ENCODE measurements around the gene PIKFYVE.

GRCh38 chr2:208265801-208266552, at the start of gene PIKFYVE:
- TF ChIP-seq CTCF (conservative IDR thresholded peaks at IDR 0.05 in 1 of 2, IDR thresholded peaks at IDR 0.05 in 1 of 2; ENCODE audit: low read depth in 1 of 2, low read length in 2 of 2), result no peak
- no peak for TF ChIP-seq EZH2 (IDR thresholded peaks at IDR 0.05; ENCODE audit: low read length, missing control alignments)

Data from fibroblast of lung (primary cell).